Measurements from ENCODE around the gene ZCCHC12.

The ZCCHC12 gene

GRCh38 chrX:118839334-118839958, 15.8 kb downstream of the ZCCHC12 start:
- Histone ChIP-seq H3K36me3 (ENCODE audit: control insufficient read depth, insufficient read depth, low read length) (no peaks in the 10 kb centered on the region), H3K9me3 (ENCODE audit: control insufficient read depth, insufficient read depth, low read length) (no peaks in the 10 kb centered on the region), H3K27me3 (ENCODE audit: control insufficient read depth, insufficient read depth, low read length) (0 out of 2 replicates have a peak, but pooled peaks cover 1% of the 10 kb centered on the region), H3K4me3 (ENCODE audit: low read length) (peak overlapping the region; percentile 49; the same call in 1 of the 2 replicates), H3K4me1 (ENCODE audit: control insufficient read depth, insufficient read depth, low read length) (no peaks in the 10 kb centered on the region), H3K27ac (ENCODE audit: low read length) (no peak overlapping the region)
- WGBS (ENCODE audit: insufficient coverage, insufficient read length): no CpG with 5 or more reads among the region's 50 CpGs
- no peak for DNase-seq (ENCODE audit: low read depth, low spot score)

- Histone ChIP-seq H3K9me3 (ENCODE audit: control insufficient read depth, insufficient read depth, low read length) (no peaks in the 10 kb centered on the region), H3K27ac (ENCODE audit: low read length) (no peak overlapping the region), H3K27me3 (ENCODE audit: control insufficient read depth, insufficient read depth, low read length) (no peaks in the 10 kb centered on the region), H3K36me3 (ENCODE audit: control insufficient read depth, insufficient read depth, low read length) (no peaks in the 10 kb centered on the region), H3K4me1 (ENCODE audit: control insufficient read depth, insufficient read depth, low read length) (no peaks in the 10 kb centered on the region), H3K4me3 (ENCODE audit: low read length) (no peak overlapping the region)
- no peak for DNase-seq (ENCODE audit: low read depth, low spot score)
- no CpG with 5 or more reads among the region's 1 CpG for WGBS (ENCODE audit: insufficient coverage, insufficient read length)
Measured at GRCh38 chrX:118847676-118848075, 24.1 kb downstream of the ZCCHC12 start.

DNA sequence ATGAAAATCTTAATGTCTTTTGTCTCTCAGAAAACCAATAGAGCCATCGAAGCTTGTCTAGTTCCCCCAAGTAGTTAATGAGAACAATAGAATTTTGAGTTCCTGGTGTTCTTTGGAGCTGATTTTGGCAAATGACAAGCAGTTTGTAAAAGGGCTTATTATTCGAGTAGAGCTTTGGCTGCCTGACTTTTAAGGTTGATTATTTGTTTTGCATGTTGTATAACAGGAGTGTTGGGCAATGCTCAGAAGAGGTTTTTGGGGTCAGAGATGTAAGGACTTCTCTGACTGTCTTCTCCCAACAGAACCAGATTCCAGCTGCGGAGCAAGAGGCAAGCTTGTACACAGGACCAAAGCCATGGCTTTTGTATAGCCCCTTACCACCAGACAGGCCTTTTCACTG, 30.0 kb downstream of the ZCCHC12 start:
- Histone ChIP-seq H3K4me1 (ENCODE audit: control insufficient read depth, insufficient read depth, low read length) (no peaks in the 10 kb centered on the region), H3K27ac (ENCODE audit: low read length) (no peak overlapping the region), H3K9me3 (ENCODE audit: control insufficient read depth, insufficient read depth, low read length) (no peaks in the 10 kb centered on the region), H3K4me3 (ENCODE audit: low read length) (no peak overlapping the region), H3K36me3 (ENCODE audit: control insufficient read depth, insufficient read depth, low read length) (no peaks in the 10 kb centered on the region), H3K27me3 (ENCODE audit: control insufficient read depth, insufficient read depth, low read length) (no peaks in the 10 kb centered on the region)
- DNase-seq (ENCODE audit: low read depth, low spot score): no peak
- no CpG with 5 or more reads among the region's 3 CpGs for WGBS (ENCODE audit: insufficient coverage, insufficient read length)

DNA sequence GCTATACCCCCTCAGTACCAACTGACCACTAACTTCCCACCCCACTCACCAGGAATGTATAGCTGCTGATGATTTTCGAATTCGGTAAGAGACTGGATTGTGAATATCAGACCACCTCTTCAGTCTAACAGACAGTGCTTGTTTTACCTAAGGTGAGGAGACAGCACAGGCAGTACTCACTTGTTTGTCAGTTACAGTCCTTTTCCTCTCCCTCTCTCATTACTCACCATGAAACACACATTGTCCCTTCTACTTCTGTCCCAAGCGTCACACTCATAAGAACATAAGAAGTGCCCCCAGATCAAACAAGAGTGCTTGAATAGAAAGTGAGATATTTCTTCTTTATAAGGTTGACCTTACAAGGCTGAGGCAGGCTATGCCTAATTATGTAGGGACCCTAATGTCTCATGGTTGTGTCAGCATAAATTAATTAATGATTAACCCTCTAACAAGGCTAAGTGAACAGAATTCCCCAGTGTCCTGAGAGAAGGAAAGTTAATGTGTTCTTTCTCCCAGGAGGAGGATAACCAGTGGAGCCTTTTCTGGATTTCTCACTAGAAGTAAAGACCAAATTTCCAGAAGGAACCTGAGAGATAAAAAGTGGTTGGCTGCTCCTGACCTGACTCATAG, 32.2 kb downstream of the ZCCHC12 start:
- H3K4me3 ChIP-seq (ENCODE audit: low read length): no peak overlapping the region
- H3K27ac ChIP-seq (ENCODE audit: low read length): no peak overlapping the region
- no peaks in the 10 kb centered on the region for H3K4me1 ChIP-seq (ENCODE audit: control insufficient read depth, insufficient read depth, low read length)
- DNase-seq (ENCODE audit: low read depth, low spot score): no peak
- H3K36me3 ChIP-seq (ENCODE audit: control insufficient read depth, insufficient read depth, low read length): no peaks in the 10 kb centered on the region
- H3K27me3 ChIP-seq (ENCODE audit: control insufficient read depth, insufficient read depth, low read length): no peaks in the 10 kb centered on the region
- no CpG with 5 or more reads among the region's 3 CpGs for WGBS (ENCODE audit: insufficient coverage, insufficient read length)
- no peaks in the 10 kb centered on the region for H3K9me3 ChIP-seq (ENCODE audit: control insufficient read depth, insufficient read depth, low read length)

DNA sequence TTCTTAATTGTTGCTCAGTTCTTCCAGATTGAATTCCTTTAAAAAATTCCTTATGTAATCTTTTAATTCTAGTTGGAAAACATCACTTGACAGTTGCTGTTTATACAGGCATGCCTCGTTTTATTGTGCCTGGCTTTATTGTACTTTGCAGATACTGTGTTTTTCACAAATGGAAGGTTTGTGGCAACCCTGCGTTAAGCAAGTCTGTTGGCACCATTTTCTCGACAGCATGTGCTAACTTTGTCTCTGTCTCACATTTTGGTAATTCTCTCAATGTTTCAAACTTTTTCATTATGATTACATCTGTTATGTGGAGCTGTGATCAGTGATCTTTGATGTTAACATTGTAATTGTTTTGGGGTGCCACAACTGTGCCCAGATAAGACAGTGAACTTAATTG, 33.4 kb downstream of the ZCCHC12 start:
- no peaks in the 10 kb centered on the region for H3K27me3 ChIP-seq (ENCODE audit: control insufficient read depth, insufficient read depth, low read length)
- no peak for DNase-seq (ENCODE audit: low read depth, low spot score)

GRCh38 chrX:118861338-118861737, 37.7 kb downstream of the ZCCHC12 start:
- H3K4me3 ChIP-seq (ENCODE audit: low read length): no peak overlapping the region
- DNase-seq (ENCODE audit: low read depth, low spot score): no peak
- no peak overlapping the region for H3K27ac ChIP-seq (ENCODE audit: low read length)
- no peaks in the 10 kb centered on the region for H3K36me3 ChIP-seq (ENCODE audit: control insufficient read depth, insufficient read depth, low read length)
- WGBS (ENCODE audit: insufficient coverage, insufficient read length): 100% methylated on average over 1 of the region's 2 CpGs
- no peaks in the 10 kb centered on the region for H3K9me3 ChIP-seq (ENCODE audit: control insufficient read depth, insufficient read depth, low read length)
- no peaks in the 10 kb centered on the region for H3K4me1 ChIP-seq (ENCODE audit: control insufficient read depth, insufficient read depth, low read length)
- H3K27me3 ChIP-seq (ENCODE audit: control insufficient read depth, insufficient read depth, low read length): no peaks in the 10 kb centered on the region

More for the DNA sequence above, 33.4 kb downstream of the ZCCHC12 start:
- no peaks in the 10 kb centered on the region for H3K4me1 ChIP-seq (ENCODE audit: control insufficient read depth, insufficient read depth, low read length)
- H3K27ac ChIP-seq (ENCODE audit: low read length): no peak overlapping the region
- no CpG with 5 or more reads among the region's 3 CpGs for WGBS (ENCODE audit: insufficient coverage, insufficient read length)
- no peak overlapping the region for H3K4me3 ChIP-seq (ENCODE audit: low read length)
- no peaks in the 10 kb centered on the region for H3K36me3 ChIP-seq (ENCODE audit: control insufficient read depth, insufficient read depth, low read length)
- no peaks in the 10 kb centered on the region for H3K9me3 ChIP-seq (ENCODE audit: control insufficient read depth, insufficient read depth, low read length)

DNA sequence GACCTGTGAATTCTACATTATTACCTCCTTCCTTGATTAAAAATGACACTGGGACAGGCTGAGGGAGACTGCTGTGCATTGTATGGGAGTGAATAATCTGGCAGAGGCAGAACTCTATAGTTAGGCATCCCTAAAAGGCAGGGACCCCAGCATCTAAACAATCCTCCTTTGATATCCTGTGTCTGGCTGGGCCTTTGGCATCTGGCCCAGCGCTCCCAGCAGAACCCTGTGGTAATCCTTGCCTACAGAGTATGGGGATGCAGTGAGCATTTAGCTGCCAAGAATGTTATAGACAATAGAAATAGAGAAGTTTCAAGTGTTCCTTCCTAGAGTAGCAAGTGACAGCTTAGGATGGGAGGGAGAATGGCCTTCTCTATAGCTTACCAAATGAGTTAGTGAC, 38.5 kb downstream of the ZCCHC12 start:
- no peaks in the 10 kb centered on the region for H3K27me3 ChIP-seq (ENCODE audit: control insufficient read depth, insufficient read depth, low read length)
- H3K4me1 ChIP-seq (ENCODE audit: control insufficient read depth, insufficient read depth, low read length): no peaks in the 10 kb centered on the region
- no peaks in the 10 kb centered on the region for H3K36me3 ChIP-seq (ENCODE audit: control insufficient read depth, insufficient read depth, low read length)
- H3K9me3 ChIP-seq (ENCODE audit: control insufficient read depth, insufficient read depth, low read length): no peaks in the 10 kb centered on the region
- H3K27ac ChIP-seq (ENCODE audit: low read length): no peak overlapping the region
- no peak overlapping the region for H3K4me3 ChIP-seq (ENCODE audit: low read length)
- WGBS (ENCODE audit: insufficient coverage, insufficient read length): no CpG with 5 or more reads among the region's 1 CpG
- no peak for DNase-seq (ENCODE audit: low read depth, low spot score)

GRCh38 chrX:118862979-118863378, 39.4 kb downstream of the ZCCHC12 start:
- no peaks in the 10 kb centered on the region for H3K27me3 ChIP-seq (ENCODE audit: control insufficient read depth, insufficient read depth, low read length)
- no CpG with 5 or more reads among the region's 4 CpGs for WGBS (ENCODE audit: insufficient coverage, insufficient read length)
- H3K4me3 ChIP-seq (ENCODE audit: low read length): no peak overlapping the region
- no peak for DNase-seq (ENCODE audit: low read depth, low spot score)
- H3K9me3 ChIP-seq (ENCODE audit: control insufficient read depth, insufficient read depth, low read length): no peaks in the 10 kb centered on the region
- H3K4me1 ChIP-seq (ENCODE audit: control insufficient read depth, insufficient read depth, low read length): no peaks in the 10 kb centered on the region
- no peaks in the 10 kb centered on the region for H3K36me3 ChIP-seq (ENCODE audit: control insufficient read depth, insufficient read depth, low read length)
- H3K27ac ChIP-seq (ENCODE audit: low read length): no peak overlapping the region

- H3K36me3 ChIP-seq (ENCODE audit: control insufficient read depth, insufficient read depth, low read length): no peaks in the 10 kb centered on the region
- H3K4me1 ChIP-seq (ENCODE audit: control insufficient read depth, insufficient read depth, low read length): no peaks in the 10 kb centered on the region
- no peaks in the 10 kb centered on the region for H3K9me3 ChIP-seq (ENCODE audit: control insufficient read depth, insufficient read depth, low read length)
- H3K27me3 ChIP-seq (ENCODE audit: control insufficient read depth, insufficient read depth, low read length): no peaks in the 10 kb centered on the region
- no peak overlapping the region for H3K4me3 ChIP-seq (ENCODE audit: low read length)
- no peak overlapping the region for H3K27ac ChIP-seq (ENCODE audit: low read length)
- no CpG with 5 or more reads among the region's 3 CpGs for WGBS (ENCODE audit: insufficient coverage, insufficient read length)
- DNase-seq (ENCODE audit: low read depth, low spot score): no peak
Measured at GRCh38 chrX:118864063-118864635, 40.5 kb downstream of the ZCCHC12 start.

- no CpG with 5 or more reads among the region's 1 CpG for WGBS (ENCODE audit: insufficient coverage, insufficient read length)
- no peaks in the 10 kb centered on the region for H3K36me3 ChIP-seq (ENCODE audit: control insufficient read depth, insufficient read depth, low read length)
- no peak overlapping the region for H3K4me3 ChIP-seq (ENCODE audit: low read length)
- H3K9me3 ChIP-seq (ENCODE audit: control insufficient read depth, insufficient read depth, low read length): no peaks in the 10 kb centered on the region
- H3K4me1 ChIP-seq (ENCODE audit: control insufficient read depth, insufficient read depth, low read length): no peaks in the 10 kb centered on the region
- H3K27me3 ChIP-seq (ENCODE audit: control insufficient read depth, insufficient read depth, low read length): no peaks in the 10 kb centered on the region
- no peak overlapping the region for H3K27ac ChIP-seq (ENCODE audit: low read length)
- DNase-seq (ENCODE audit: low read depth, low spot score): no peak
Measured at GRCh38 chrX:118865231-118865630, 41.6 kb downstream of the ZCCHC12 start.
